Umbilical cord (tissue), 1 donor: Measurements from ENCODE around the gene PRR35. TPM values are rescaled to one million over a fixed set of nuclear protein-coding genes. Genes with fewer than 3 reads are reported as not detected.

Experiments
- total RNA-seq: library from RNA; depleted of rRNA; stranded (reverse); fragments of >200 nt; gene quantifications from one replicate; pipeline ENCODE4 v1.2.3, GENCODE V29; 2014; ENCODE audit warnings: low replicate concordance; ENCODE audit not compliant: insufficient read depth

The PRR35 gene
- total RNA-seq, 1 donor from 2014 or later = not detected

Other genes with a start within 250 kb of the PRR35 start
- gene AXIN1, start 207.7 kb upstream of the PRR35 start, total RNA-seq = 17.3 TPM
- gene MRPL28, start 189.9 kb upstream of the PRR35 start, total RNA-seq = 36.8 TPM
- 31.8 TPM for gene PGAP6, start 178.4 kb upstream of the PRR35 start, total RNA-seq
- 52.0 TPM for gene NME4, start 163.2 kb upstream of the PRR35 start, total RNA-seq
- gene DECR2, start 158.5 kb upstream of the PRR35 start, total RNA-seq = 0.48 TPM
- 11.8 TPM for gene RAB11FIP3, start 134.7 kb upstream of the PRR35 start, total RNA-seq
- 26.5 TPM for gene CAPN15, start 32.7 kb upstream of the PRR35 start, total RNA-seq
- 0.48 TPM for gene NHLRC4, start 6.6 kb downstream of the PRR35 start, total RNA-seq
- gene PIGQ, start 9.6 kb downstream of the PRR35 start, total RNA-seq = 18.5 TPM
- gene RAB40C, start 29.7 kb downstream of the PRR35 start, total RNA-seq = 12.3 TPM
- 1.4 TPM for gene WFIKKN1, start 70.6 kb downstream of the PRR35 start, total RNA-seq
- 48.6 TPM for gene METTL26, start 75.9 kb downstream of the PRR35 start, total RNA-seq
- gene MCRIP2, start 81.4 kb downstream of the PRR35 start, total RNA-seq = 24.6 TPM
- 30.8 TPM for gene WDR90, start 89.0 kb downstream of the PRR35 start, total RNA-seq
- gene RHOT2, start 107.7 kb downstream of the PRR35 start, total RNA-seq = 33.2 TPM
- gene RHBDL1, start 115.3 kb downstream of the PRR35 start, total RNA-seq = 1.9 TPM
- 99.7 TPM for gene STUB1, start 120.0 kb downstream of the PRR35 start, total RNA-seq
- gene JMJD8, start 123.9 kb downstream of the PRR35 start, total RNA-seq = 20.5 TPM
- 2.6 TPM for gene WDR24, start 130.0 kb downstream of the PRR35 start, total RNA-seq
- not detected for gene FBXL16, start 145.4 kb downstream of the PRR35 start, total RNA-seq
- gene METRN, start 154.7 kb downstream of the PRR35 start, total RNA-seq = 85.7 TPM
- gene ANTKMT, start 160.8 kb downstream of the PRR35 start, total RNA-seq = 35.6 TPM
- 0.24 TPM for gene CCDC78, start 166.0 kb downstream of the PRR35 start, total RNA-seq
- gene HAGHL, start 166.7 kb downstream of the PRR35 start, total RNA-seq = 7.5 TPM
- 32.5 TPM for gene CIAO3, start 180.6 kb downstream of the PRR35 start, total RNA-seq
- gene MSLN, start 200.3 kb downstream of the PRR35 start, total RNA-seq = 26.2 TPM
- gene RPUSD1, start 228.0 kb downstream of the PRR35 start, total RNA-seq = 5.5 TPM
- gene CHTF18, start 228.2 kb downstream of the PRR35 start, total RNA-seq = 7.7 TPM
- not detected for gene GNG13, start 240.3 kb downstream of the PRR35 start, total RNA-seq